A673 (cell line): ENCODE results near the gene NEURL1.

ENCODE experiments used
- EZH2 ChIP-seq: fragments of 200-600 bp; sonication (generic); IDR thresholded peaks from 2 replicates; pipeline ENCODE4 v1.6.1; 2017; ENCODE audit warnings: borderline replicate concordance, low read depth, mild to moderate bottlenecking, mixed read lengths, antibody characterized with exemption, low read length; ENCODE audit not compliant: poor library complexity, severe bottlenecking
- TF ChIP-seq, protein P1 (sequence below): fragments of 300-800, 200-600 bp; sonication (generic); conservative IDR thresholded peaks from 2 replicates; pipeline ENCODE4 v1.5.1; 2017; ENCODE audit warnings: low read depth, mild to moderate bottlenecking, antibody characterized with exemption, low read length, moderate library complexity, mixed read lengths

- TF ChIP-seq, protein P1, sequence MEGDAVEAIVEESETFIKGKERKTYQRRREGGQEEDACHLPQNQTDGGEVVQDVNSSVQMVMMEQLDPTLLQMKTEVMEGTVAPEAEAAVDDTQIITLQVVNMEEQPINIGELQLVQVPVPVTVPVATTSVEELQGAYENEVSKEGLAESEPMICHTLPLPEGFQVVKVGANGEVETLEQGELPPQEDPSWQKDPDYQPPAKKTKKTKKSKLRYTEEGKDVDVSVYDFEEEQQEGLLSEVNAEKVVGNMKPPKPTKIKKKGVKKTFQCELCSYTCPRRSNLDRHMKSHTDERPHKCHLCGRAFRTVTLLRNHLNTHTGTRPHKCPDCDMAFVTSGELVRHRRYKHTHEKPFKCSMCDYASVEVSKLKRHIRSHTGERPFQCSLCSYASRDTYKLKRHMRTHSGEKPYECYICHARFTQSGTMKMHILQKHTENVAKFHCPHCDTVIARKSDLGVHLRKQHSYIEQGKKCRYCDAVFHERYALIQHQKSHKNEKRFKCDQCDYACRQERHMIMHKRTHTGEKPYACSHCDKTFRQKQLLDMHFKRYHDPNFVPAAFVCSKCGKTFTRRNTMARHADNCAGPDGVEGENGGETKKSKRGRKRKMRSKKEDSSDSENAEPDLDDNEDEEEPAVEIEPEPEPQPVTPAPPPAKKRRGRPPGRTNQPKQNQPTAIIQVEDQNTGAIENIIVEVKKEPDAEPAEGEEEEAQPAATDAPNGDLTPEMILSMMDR = no peak
- no peak for TF ChIP-seq EZH2
Measured at GRCh38 chr10:103513380-103514060, 20.0 kb downstream of the NEURL1 start.
